Hematopoietic multipotent progenitor cell treated with erythropoietin and hydrocortisone succinate and interleukin-3 and kit ligand, for 6 days (in vitro differentiated cells): ENCODE results near the gene SYNDIG1.
"Not testable (repeated sequence)": the region's sequence is repeated elsewhere in the genome, so short reads cannot be mapped to it uniquely, and the experiment has no call there.

ENCODE experiments used
- DNase-seq: peaks from one replicate; pipeline ENCODE4 v3.0.0-alpha.2; 2015

Gene SYNDIG1

DNA sequence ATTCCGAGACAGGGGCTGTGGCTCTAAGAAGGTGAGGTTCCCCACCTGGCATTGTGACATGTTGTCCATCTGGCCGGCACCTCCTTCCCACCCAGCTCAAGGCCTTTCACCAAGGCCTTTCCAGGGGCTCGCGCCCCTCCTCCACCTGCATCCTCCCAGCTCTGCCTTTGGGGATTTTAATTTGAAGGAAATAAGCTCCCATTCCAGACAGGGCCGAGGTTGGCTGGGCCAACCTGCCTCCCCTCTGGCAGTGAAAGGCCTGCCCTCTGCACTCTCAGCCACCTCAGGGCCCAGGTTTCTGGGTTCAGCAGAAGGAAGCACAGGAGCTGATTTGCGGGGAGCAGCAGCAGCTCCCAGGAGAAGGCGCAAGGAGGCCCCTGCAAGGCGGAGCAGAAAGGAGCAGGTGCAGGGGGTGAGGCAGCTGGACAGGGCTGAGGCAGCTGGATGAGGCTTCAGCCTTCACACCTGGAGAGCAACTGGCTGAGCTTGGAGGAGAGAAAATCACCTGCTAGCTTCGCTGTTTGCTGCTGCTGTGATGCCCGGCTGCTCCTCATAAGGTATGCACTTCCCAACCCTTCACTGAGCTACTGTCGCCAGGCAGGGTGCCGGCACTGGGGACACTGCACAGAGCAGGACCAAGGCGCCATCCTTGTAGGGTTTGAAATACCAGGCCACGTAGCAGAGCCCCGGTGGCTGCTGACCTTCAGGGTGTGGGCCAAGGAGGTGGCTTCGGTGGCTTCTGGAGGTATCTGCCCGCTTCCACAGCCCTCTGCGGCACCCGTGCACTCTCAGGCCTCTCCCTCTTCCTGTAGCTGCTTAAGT is 147.0 kb downstream of the SYNDIG1 start:
- no peak for DNase-seq

DNA sequence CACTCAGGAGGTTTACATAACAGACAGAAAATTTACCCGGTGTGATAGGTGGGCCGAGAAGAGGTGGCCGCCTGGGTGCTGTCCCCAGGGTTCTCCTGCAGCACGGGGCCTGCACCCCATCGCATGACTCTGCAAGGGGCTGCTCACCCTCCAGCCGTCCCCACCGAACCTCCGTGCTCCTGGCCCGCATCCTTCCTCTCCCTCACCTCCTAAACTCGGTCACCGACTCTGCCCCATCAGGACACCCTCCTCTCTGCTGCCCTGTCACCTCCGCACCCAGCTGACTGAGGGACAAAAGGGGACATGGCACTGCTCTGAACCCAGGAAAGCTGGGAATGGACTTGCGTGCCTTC is 147.6 kb downstream of the SYNDIG1 start:
- DNase-seq = no peak

DNA sequence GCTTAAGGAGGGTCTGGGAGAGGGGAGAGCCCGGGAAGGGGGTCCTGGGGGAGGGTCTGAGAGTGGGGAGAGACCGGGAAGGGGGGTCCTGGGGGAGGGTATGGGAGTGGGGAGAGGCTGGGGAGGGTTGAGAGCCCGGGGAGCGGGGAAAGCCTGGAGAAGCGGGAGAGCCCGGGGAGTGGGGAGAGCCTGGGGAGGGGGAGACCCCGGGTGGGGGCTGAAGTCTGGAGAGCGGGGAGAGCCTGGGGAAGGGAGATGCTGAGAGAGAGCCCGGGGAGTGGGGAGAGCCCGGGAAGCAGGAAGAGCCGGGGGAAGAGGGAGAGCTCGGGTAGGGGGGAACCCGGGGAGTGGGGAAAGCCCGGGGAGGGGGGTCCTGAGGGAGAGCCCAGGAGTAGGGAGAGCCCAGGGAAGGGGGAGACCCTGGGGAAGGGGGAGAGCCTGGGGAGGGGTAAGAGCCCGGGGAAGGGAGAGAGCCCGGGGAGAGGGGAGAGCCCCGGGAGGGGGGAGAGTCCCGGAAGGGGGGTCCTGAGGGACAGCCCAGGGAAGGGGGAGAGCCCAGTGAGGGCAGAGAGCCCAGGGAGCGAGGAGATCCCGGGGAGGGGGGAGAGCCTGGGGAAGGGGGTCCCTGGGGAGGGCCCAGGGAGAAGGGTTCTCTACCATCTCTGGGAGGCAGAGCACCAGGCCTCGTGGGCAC is 148.5 kb downstream of the SYNDIG1 start:
- no peak for DNase-seq

DNA sequence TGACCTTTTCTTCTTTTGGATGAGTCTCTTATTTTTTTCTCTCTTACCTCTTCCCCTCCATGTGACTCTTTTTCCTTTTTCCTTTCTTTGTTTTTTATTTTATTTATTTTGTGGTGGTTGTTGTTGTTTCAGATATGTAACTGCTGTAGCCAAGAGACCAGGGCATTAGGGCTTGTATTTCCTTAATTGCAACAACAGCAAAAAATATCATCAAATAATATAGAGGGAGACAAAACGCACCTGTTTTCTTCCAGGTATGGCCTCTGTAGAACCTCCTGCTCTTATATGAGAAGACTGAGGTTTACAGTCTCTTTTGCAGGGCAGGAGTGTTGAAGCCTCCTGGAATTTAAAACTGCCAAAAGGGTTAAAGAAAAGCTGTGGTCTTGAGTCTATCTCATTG is 149.3 kb downstream of the SYNDIG1 start:
- DNase-seq = no peak

DNA sequence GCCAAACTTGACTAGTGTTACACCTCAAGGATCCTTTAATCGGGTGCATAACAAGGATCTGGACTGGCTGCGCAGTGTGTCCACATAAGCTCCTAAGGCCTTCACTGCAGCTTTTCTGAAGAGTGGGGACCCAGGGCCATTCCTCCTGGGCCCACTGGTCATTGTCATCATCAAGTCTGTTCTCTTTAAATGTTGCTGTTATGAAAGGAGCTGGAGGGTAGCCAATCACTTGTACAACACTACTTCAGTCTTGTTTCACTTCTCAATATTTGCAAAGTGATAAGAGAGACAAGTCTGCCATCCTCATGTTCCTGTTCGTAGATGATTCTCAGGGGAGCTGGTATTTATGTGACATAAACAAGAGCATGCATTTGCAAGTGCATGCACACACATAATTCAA is 149.8 kb downstream of the SYNDIG1 start:
- DNase-seq = peak; percentile 14

DNA sequence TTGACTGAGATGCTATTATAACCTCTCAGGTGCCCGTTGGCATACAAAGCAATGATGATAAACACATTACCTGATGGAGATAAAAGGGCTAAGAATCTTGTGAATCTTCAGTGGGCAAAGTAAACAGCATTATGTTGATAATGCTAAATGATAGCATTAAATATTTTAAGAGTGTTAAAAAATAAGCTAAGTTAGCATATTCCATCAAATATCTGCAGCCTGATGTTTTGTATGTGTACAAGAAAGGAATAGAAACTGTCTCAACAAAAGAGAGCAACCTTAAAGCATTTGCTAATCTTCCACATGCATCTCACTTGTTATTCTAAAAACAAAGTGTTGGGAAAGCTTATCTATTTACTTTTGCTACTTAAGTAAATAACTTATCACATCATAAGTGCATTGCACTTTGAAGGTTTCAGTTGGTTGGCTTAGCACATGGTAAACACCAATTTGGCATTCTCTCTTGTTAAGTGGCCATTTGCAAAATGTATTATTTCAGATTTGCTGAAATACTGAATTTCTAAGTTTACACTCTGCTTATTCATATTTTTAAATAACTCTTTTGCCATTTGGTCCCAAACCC is 151.6 kb downstream of the SYNDIG1 start:
- DNase-seq = no peak

DNA sequence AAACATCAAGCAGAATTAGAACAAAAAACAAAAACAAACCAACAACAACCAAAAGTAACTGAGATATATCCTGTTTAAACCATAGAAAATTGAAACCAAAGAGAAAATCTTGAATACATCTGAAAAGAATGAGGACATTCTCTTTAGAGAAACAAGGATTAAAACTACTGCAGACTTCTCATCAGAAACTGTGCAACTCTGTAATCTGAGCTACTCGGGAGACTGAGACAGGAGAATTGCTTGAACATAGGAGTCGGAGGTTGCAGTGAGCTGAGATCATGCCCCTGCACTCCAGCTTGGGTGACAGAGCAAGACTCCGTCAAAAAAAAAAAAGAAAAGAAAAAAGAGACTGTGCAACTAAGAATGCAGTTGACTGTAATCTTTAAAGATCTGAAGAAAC is 153.4 kb downstream of the SYNDIG1 start:
- no peak for DNase-seq

DNA sequence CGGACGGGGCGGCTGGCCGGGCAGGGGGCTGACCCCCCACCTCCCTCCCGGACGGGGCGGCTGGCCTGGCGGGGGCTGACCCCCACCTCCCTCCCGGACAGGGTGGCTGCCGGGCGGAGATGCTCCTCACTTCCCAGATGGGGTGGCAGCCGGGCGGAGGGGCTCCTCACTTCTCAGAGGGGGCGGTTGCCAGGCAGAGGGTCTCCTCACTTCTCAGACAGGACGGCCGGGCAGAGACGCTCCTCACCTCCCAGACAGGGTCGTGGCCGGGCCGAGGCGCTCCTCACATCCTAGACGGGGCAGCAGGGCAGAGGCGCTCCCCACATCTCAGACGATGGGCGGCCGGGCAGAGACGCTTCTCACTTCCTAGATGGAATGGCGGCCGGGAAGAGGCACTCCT is 156.7 kb downstream of the SYNDIG1 start:
- not testable (repeated sequence) for DNase-seq

DNA sequence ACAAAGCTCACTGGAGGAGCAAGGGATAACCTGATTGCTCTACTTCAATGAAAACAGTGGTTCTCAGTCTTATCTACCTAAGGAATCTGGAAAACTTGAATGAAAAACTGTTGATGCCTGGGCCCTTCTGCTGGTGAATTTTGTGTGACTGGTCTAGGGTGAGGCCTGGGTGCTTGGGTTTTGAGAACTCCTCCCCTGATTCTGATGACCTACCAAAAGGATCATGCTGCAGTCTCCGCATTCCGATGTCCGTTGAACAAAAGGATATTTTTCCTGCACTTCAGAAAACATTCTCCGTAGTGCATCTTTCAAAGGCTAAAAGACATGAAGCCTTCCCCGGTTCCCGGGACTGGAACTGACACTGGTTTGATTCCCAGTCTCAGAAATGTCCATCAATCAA is 157.9 kb downstream of the SYNDIG1 start:
- DNase-seq = no peak

DNA sequence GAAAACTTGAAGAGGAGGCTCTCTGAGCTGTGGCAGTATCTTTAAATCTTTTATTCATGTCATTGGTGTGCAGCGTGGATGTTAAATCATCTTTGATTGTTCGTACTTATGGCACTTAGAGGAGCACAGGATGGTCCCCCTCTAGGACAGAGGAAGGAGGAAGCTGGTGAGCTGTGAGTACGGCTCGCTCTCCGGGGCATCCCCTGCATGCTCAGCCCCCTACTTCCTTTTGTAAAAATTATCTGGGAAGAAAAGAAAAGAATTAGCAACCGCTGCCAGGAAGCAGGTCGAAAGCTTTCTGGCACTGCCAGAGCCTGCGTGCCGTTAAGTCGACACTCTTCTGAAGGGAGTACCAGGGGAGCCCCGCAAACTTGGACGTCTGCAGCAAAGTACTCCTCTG is 158.5 kb downstream of the SYNDIG1 start:
- no peak for DNase-seq

DNA sequence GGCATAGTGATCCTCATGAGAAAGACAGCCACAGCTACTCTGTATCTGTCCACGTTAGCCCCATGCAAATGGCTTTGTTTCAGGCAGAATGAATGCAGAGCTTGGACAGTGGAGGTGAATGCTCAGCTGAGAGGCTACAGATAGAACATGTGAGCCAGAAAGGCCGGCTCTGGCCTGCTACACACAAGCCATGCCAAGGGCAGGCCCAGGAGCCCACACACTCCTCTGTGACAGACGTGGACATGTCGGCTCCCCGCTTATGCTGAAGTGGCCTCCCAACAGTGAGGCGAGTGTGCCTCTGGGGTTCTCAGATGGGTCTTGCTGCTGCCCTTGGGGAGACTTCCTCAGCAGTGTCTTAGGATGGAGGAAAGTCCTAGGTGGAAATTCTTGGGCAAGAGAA is 159.6 kb downstream of the SYNDIG1 start:
- DNase-seq = no peak

DNA sequence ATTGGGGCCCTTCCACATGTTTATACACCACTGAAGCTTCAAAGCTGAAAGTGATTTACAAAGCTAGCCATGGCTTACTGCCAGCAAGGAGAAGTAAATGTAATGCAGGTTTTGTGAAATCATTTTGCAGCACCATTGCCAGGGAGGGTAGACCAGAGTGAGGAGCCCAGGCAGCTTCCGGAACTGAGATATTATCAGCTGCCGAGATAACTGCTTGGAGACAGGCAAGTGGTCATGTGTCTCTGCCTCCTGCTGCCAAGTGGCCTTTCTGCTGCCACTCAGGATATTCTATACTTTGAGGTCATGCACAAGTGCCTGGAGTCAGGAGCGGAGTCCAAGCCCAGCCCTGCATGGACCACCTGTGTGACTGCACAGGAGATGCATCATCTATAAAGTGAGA is 160.2 kb downstream of the SYNDIG1 start:
- peak; percentile 78 for DNase-seq

DNA sequence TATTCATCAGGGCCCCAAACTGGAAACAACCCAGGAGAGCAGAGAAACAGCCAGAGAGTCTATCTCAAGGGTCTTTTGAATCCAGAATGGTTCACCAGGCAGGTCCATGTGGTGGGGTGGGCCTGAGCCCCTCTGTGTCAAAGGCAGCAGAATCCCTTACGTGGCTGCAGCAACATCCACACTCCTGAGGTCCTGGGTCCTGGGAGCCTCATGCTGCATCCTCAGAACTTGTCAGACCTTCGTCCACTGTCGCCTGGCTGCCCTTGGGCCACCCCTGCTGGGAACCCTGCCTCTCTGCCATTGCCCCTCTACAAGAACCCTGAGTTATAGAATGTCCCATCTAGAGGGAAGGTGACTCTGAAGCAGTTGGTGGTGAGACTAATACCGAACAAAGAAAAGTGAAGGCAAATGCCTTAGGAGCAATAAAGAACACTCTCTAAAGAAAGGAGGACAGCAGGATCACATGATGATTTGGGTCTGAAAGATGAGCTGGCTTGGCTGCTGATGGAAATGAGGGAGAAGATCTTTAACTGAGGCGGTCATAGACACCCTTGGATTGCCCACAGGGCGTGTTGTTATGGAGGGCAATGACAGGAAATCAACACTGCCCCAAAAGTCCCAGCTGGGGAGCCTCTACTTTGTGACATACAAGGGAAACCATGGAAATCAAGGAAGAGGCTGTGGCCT is 161.2 kb downstream of the SYNDIG1 start:
- DNase-seq = no peak

DNA sequence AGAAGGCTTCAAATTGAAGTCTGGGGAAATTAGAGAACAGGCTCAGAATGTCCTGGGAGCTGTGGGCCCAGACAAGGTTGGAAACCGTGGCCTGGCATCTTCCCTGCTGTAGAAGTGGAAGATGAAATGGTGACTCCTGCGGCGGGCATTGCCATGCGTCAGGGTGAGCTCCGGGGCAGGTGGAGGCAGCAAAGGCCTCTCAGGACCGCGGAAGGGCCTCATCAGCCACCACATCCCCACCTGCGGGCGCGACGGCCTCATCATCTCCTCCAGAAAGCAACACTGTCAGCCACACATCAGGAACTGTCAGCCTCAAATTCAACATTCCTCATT is 161.7 kb downstream of the SYNDIG1 start:
- no peak for DNase-seq

DNA sequence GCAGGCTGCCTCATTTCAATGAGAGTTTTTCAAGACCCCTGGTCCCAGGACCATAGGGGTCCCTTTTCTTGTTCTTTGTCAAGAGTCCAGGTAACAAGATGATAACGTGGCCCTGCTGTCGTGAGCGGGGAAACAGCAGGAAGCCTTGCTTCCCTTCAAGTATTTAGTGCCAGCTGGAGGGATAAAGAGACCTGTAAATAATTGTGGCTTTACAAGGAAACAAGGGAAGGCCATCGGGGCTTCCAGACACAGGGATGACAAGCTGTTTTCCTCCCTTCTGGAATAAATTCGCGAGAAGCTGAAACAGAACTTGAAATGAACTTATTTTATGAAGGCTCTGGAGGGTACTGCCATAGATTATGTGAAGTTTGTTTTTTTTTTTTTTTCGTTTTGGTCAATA is 163.2 kb downstream of the SYNDIG1 start:
- no peak for DNase-seq

DNA sequence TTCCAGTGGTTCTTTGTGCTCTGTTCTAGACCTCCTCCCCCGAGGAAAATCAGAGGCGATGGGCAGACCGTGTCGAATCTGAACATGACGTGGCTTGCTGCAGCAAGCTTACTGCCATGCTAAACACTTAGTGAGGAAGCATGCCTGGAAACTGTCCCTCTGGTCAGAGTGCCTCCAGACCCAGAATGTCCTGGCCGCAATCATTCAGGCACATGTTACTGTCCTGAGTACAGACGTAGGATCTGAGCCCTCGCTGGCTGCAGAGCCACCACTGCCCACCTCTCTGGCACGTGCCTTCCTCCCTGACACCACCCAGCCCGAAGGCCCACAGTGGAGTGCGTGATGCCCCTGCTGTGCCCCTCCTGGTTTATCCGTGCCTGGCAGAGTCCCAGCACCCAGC is 163.6 kb downstream of the SYNDIG1 start:
- no peak for DNase-seq

DNA sequence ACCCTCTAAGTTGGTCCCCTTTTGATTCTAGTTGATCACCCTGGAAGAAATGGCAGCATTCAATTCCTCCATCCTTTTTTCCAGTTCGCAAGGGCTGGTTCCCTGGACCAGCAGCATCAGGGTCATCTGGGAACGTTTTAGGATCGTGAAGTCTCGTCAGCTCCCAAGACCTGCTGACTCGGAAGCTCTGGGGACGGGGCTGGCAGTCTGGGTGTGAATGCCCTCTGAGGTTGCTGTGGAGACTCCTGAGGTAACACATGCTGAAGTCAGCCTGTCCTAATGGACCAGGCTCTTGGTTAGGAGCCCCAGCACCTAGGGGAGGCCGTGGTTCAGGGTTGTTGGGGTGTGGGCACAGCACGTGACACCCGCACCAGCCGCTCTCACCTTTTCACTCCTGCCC is 164.1 kb downstream of the SYNDIG1 start:
- no peak for DNase-seq

DNA sequence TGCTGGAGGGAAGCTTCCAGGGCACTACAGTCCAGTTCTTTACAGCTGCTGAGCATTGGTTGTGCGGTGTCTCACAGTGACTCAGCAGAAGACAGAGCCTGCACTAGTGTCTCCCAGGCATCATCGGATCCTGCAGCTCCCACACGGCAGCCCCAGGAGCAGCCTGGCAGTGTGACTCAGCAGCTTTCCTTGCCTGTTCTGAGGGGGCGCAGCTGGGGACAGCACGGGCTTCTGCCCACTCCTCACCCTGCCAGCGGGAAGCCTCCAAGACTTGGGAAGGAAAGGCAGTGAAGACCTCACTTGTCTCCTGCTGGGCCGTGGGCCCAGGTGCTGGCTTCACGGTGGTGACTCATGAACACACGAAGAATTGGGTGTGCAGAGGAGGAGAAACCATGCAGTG is 165.4 kb downstream of the SYNDIG1 start:
- DNase-seq = peak; percentile 61

DNA sequence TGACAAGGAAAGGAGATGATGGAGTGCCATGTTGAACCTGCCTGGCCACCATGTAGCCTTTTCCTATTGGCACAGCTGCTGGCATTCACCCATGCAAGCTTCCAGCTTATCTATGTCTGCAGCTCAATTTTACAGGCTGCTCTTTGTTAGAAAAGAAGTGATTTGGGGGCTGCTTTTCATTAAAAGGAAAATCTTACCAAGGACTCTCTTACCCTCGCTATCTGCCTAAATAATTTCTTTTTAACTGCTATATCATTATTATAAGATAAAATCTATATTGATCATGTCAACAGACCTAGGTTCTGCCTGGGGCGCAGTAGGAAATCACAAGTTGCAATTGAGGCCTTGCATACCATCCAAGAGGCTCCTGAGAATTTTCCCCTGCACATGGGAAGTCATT is 167.2 kb downstream of the SYNDIG1 start:
- no peak for DNase-seq

DNA sequence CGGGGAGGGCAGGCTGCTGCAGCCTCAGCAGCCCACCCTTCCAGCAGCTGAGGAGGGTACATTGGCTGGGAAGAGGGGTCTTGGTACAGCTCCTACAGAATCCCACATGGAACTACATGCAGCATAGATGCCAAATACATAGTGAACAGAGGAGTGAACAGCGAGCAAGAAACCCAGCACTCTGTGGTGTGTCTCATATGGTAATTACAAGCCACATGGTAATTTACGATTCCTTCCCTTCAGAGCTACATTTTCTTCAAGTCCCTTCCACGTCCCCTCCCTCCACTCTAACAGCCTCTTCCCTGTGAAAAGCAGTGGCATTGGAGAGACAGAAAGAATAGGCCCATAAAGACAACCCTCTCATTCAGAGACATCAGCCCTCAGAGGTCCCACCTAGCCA is 167.7 kb downstream of the SYNDIG1 start:
- DNase-seq = no peak

DNA sequence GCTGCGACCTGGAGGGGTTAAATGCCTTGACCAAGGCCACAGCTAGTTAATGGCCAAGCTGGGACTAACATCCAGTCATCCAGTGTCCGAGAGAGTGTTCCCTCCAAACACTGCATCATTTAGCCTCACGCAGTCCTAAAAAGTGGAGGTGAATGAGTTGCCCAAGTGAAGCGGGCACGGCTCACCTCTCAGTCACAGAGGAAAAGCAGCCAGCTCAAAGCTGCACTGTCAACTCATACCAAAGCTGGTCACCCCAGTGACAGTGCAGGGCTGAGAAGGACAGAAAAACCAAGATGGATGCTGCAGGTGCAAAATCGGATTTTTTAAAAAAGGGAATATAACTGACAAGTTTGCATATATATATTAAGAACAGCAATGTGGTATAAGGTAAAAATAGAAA is 168.5 kb downstream of the SYNDIG1 start:
- DNase-seq = no peak

DNA sequence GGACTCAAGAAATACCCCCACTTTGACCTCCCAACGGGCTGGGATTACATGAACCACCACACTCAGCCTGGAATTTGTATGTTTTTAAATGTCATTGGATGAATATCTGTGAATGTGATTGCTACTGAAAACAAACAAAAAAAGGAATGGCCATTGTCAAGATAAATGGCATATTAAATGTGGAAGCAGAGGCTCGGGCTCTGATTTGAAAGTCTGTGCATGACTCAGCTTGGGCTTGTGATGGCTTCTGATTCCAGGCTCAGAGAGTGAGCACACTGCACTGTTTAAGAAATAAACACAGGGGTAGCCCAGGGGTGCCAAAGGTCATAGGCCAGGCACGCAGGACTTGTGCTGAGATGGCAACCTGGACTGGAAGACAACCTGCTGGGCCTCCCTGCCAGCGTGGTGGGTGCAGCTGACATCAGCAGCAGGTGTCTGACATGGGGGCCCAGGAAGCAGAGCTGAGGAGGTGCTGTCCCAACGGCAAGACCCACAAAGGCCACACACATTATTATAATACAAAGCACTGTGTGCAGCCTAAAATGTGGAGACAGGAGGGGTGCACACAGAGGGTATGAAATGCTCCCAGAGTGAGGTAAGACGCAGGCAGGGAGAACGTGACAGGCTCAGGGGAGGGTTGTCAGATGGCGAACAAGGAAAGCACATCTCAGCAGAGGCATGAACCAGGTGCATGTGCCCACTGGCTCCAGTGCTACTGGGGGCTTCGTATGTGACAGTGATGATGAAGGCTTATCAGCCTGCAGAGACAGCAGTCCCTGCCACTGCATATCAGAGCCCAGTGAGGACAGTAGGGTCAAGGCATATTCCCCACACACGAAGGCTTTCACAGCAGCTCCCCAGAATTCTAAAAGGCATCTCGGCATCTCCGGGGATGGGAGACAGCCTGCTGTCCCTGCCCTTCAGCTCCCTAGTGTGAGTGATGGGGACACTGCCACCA is 169.4 kb downstream of the SYNDIG1 start:
- no peak for DNase-seq

DNA sequence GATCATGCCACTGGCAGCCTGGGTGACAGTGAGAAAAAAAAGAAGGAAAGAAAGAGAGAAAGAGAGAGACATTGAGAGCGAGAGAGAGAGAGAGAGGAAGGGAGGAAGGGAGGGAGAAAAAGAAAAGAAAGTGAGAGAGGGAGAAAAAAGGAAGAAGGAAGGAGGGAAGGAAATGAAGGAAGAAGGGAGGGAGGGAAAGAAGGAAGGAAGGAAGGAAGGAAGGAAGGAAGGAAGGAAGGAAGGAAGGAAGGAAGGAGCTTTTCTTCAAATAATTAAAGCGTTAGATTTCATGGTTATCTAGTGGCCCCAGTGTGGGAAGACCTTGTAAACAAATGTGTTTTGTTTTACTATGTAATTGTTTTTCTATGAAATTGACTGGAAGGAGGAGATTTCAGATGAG is 170.8 kb downstream of the SYNDIG1 start:
- no peak for DNase-seq
